EL (cell line): Measurements from ENCODE around the gene SCML2.
"Not testable (repeated sequence)": the region's sequence is repeated elsewhere in the genome, so short reads cannot be mapped to it uniquely, and the experiment has no call there.

Experiments used
- DNase-seq: peaks from one replicate; pipeline ENCODE4 v3.0.0-alpha.2; 2016

The SCML2 gene

DNA sequence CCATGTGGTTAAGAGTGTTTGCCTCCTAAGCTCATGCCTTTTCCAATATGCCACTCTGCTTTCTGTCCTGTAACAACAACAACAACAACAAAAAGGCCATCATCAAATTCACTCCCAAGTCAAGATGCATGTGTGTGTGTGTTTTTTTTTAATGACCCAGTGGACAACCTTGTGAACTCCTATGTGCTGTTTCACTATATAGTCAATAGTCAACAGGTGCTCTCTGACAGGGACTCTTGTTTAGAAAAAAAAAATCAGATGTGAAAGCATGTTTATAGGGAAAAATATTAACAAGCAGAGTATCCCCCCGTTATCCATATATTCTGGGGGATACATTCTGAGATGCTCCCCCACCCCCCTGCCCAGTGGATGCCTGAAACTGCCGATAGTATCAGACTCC, 83.2 kb downstream of the SCML2 start:
- no peak for DNase-seq

DNA sequence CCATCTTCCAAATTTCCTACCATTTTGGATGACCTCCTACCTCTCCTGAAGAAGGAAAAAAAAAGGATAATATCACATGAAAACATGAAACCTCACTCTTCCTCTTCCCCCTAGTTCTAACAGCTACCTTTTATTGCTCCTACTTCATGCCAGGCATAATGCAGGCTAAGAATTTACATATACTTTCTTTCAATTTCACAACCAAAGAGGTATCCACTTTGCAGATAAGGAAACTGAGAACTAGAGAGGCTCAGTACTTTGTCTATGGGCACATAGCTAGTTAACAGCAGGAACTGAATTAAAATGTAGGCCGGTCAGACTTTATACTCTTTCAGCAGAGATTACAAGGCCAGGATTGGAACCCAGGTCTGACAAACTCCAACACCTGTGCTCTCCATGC, 99.4 kb downstream of the SCML2 start:
- DNase-seq = no peak

DNA sequence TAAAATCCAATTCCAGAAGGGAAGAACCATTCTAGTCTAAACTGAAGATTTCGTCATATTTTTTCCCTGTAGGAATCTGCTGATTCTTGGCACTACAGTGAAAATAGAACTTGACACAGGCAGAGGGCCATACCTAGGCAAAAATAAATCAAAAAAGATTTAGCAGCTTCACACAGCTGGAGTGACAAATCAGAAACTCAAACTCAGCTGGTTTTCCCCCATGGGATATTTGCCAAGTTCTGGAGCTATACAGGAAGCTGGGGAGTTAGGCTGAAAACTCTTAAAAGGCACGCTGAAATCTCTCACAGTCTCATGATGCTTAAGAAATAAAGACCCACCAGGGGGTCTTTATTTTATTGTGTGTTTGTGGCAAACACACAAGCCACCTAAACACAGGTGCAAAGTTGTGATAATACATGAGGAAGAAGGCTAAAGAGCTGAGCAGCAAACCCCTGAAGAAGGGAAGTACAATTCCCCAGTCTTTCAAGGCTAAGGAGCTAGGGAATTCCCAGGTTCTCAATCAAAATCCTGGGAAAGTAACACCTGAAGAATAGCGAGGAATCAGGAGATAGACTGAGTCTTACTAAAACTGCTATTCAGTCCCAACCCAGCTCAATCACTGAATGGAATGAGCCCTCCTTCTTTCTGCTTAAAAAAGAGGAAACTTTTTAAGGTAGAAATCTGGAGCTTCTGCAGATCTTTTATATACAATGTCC, 101.7 kb downstream of the SCML2 start:
- DNase-seq = peak; percentile 1

DNA sequence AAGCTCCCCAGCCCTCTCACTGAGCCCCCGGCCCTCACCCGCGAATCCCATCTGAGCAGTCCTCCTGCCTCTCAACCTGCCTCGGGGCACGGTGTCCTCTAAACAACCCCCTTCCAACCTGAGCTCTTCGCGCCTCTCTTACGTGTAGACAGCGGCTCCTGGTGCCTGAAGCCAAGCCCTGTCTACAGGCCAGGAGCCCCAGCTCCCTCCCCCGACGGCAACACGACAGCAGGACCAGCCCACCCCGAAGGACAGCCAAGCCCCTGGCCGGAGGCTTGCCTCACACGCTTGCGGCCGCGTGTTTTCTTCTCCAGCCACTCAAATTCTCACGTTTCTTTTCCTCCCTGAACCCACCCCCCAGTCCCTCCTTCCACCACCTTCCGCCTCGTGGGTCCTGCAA, 124.8 kb downstream of the SCML2 start:
- not testable (repeated sequence) for DNase-seq

DNA sequence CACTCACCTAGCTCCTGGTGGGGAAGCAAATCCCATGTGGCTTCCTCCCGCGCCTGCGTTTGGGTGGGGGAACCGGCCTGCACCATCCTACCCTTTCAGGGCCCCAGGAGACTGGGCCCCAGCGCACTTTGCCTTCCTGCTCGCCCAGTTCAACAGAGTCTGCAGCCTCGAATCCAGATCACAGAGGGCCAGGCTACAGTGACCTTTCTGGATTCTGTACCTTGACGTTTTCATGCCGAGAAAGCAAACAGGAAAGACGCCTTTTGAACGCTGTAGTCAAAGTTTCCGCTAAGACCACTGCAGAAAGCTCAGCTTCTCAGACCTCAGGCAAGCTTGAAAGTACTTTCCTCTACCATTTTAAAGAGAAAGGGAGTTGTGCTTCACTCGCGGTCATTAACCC, 126.4 kb downstream of the SCML2 start:
- DNase-seq = no peak

DNA sequence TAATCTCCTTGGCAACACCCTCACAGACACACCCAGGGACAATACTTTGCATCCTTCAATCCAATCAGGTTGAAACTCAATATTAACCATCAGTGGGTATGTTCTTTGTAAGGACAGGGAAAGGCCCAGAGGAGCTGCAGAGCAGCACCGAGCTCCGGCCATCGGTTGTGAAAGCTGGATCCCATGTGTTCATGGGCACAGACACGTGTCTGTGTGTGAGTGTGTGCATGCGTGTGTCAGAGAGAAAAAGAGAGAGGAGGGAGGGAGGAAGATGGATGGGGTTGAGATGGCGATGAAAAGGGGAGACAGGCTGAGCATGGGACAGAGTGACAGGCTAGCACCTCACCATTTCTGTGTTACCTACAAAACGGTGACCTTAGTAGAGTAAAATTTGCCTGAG, 127.0 kb downstream of the SCML2 start:
- no peak for DNase-seq

DNA sequence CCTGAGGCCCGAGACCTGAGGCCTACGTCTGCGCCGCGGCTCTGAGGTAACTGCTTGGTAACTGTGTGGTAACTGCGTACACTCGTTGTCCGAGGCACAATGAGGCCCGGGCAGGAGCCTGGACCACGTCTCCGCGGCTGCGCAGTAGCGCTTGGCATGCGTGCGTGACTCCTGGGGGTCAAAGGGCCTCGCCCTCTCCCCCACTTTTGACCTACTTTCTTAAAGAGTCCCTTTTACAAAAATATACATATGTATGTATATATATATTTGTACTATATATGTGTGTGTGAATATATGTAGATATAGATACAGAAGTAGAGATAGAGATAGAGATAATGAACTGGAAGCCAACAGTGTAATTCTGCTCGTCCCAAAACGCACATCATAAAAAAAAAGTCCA, 133.7 kb downstream of the SCML2 start, which contains the start of gene BEND2:
Gene BEND2 (minus strand): TSS at position 101 of the 400 bp plus-strand sequence. CDS start 136 bp downstream, outside the sequence.
- DNase-seq = no peak

DNA sequence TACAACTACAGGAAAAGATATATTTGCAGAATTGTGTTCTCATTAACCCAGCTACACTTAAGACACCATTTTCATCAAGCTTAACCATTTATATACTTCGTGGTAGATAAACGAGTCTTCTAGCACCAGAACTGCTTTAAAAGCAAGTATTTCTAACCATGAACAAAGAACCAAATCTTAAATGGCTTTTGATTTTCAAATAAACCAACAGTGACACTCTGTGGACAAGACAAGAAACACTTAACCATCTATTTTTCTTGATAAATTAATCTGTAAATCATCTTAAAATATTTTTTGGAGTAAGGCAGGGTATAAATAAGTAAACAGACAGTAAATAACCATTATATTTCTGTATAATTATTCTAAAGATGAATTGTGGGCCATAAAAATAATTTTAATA, 144.0 kb downstream of the SCML2 start:
- DNase-seq = peak; percentile 0

DNA sequence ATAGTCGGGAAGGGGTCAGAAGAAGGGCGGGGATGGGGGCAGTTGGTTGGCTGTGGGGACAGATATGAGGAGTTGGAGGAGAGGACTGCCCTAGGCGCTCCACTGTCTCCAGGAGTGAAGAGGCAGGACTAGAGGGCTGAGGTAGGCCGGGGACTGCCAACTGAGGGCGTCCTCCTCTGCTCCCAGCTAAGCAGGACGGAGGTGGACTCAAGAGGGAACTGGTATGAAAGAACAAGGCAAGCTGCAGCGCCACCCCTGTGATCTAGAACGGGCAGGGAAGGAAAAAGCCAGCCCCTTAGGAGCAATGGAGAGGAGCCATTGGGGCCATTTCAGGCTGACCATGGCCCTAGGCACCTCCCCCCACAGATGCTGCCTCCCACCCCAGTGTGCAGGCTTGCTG, 147.8 kb downstream of the SCML2 start:
- no peak for DNase-seq

DNA sequence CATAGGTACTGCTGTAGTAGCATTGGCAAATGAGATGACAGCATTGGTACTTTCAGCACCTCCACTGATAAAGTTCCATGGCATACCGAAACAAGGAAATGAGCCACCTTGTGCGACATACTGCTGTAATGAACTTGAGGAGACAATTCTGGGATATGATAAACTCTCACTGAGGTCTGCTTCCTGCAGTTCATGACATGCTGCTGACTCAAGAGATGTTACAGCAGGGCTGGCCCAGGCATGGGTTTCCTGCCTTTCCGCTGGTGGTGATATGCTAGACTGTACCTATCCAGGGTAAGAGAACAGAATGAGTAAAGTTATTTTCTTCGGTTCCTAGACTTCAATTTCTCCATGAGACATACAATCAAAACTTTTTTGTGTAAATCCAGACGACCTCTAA, 150.9 kb downstream of the SCML2 start:
- no peak for DNase-seq

DNA sequence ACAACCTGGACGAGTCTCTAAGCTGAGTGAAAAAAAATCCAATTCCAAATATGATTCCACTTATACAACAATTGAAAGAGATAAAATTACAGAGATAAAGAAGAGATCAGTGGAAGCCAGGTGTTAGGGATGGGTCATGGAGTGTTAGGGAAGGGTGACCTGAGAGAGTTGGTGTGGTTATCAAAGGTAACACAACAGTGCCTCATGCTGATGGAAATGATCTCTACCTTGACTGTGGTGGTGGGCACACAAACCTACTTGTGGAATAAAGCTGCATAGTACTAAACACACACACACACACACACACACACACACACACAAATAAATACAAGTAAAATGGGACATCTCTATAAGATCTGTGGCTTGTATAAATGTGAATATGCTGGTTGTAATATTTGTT, 159.8 kb downstream of the SCML2 start:
- no peak for DNase-seq
